ENCODE measurements around the gene LILRA2.

GRCh38 chr19:54614726-54615125 is 41.1 kb downstream of the LILRA2 start:
- TF ChIP-seq CTCF (IDR thresholded peaks at IDR 0.05): no peak
- TF ChIP-seq POLR2A (IDR thresholded peaks at IDR 0.05): no peak

Measured in uterus (tissue), 2 donors.